ENCODE data around the gene OR13J1. TPM values are rescaled to one million over a fixed set of nuclear protein-coding genes. Genes with fewer than 3 reads are reported as not detected.
A peak's percentile ranks its signal among the peaks of the same experiment; 100 is the strongest.

The OR13J1 gene
- total RNA-seq, 2 donors from 2014 or later: not detected

GRCh38 chr9:35831040-35831439, 39.2 kb downstream of the OR13J1 start:
- WGBS, 2 donors: 62 to 84% methylated on average over 4 of the region's 4 CpGs
- intact Hi-C loops (cut with DNase I): no loop called here
- DNase-seq (no peak), ATAC-seq (no peak)
- H3K27me3 ChIP-seq: no peaks in the 10 kb centered on the region
- no peak overlapping the region for H3K4me3 ChIP-seq
- no peaks in the 10 kb centered on the region for H3K36me3 ChIP-seq (replicated peaks in 1 of 2; ENCODE audit: insufficient read depth in 1 of 2, low read depth in 2 of 2)
- H3K27ac ChIP-seq: no peak overlapping the region
- H3K9me3 ChIP-seq: no peaks in the 10 kb centered on the region
- TF ChIP-seq POLR2A (IDR thresholded peaks at IDR 0.05) (no peak), CTCF (IDR thresholded peaks at IDR 0.05) (no peak)
- H3K4me1 ChIP-seq: peaks cover 62% of the 10 kb centered on the region

DNA sequence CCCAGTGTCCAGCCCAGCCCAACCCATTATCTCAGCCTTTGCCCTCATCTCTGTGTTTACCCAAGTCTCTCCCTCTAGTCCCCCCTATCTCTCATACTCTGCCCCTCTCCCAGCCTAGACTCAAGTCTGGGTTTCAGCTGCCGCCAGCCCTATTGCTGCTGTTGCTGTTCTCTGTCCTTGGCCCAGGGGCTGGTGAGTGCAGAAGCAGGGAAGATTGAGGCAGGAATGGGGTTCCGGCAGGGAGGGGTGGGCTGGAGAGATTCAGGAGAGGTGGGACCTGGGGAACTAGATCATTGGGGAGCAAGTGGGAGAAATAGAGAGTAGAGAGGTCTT, 40.5 kb downstream of the OR13J1 start:
- no peak for TF ChIP-seq POLR2A (IDR thresholded peaks at IDR 0.05)
- TF ChIP-seq CTCF (IDR thresholded peaks at IDR 0.05): no peak
- no peak for DNase-seq
- WGBS, 2 donors: 28 to 33% methylated on average over 2 of the region's 2 CpGs

GRCh38 chr9:35829084-35829763, 41.0 kb downstream of the OR13J1 start, which contains the start of gene TMEM8B:
Gene TMEM8B (plus strand): TSS chr9:35829228. CDS start chr9:35829448, 220 bp downstream.
- Histone ChIP-seq H3K36me3 (replicated peaks in 1 of 2; ENCODE audit: insufficient read depth in 1 of 2, low read depth in 2 of 2) (no peaks in the 10 kb centered on the region), H3K9me3 (no peaks in the 10 kb centered on the region), H3K27me3 (no peaks in the 10 kb centered on the region), H3K27ac (peak within 1 kb of the TSS; percentile 83 to 96 (median 92)), H3K4me3 (peak within 1 kb of the TSS; percentile 53 to 85), H3K4me1 (peaks cover 45% of the 10 kb centered on the region)
- ATAC-seq (peak; percentile 90), DNase-seq (peak; percentile 96 to 100 (median 98))
- intact Hi-C loops (cut with DNase I): no loop called here
- TF ChIP-seq CTCF (IDR thresholded peaks at IDR 0.05) (no peak), POLR2A (IDR thresholded peaks at IDR 0.05) (peak in 1 of 3 donors; percentile 56)
- 1 to 2% methylated on average over 4 to 46 of the region's 53 CpGs for WGBS, 2 donors

More for the DNA sequence above, 40.5 kb downstream of the OR13J1 start:
- ATAC-seq: no peak
- H3K4me1 ChIP-seq: peaks cover 50% of the 10 kb centered on the region
- intact Hi-C loops (cut with DNase I): no loop called here
- peak overlapping the region; percentile 83 to 96 (median 92) for H3K27ac ChIP-seq
- H3K27me3 ChIP-seq: no peaks in the 10 kb centered on the region
- peak overlapping the region; percentile 53 to 85 for H3K4me3 ChIP-seq
- no peaks in the 10 kb centered on the region for H3K9me3 ChIP-seq
- no peaks in the 10 kb centered on the region for H3K36me3 ChIP-seq (replicated peaks in 1 of 2; ENCODE audit: insufficient read depth in 1 of 2, low read depth in 2 of 2)

GRCh38 chr9:35828716-35829083, 41.5 kb downstream of the OR13J1 start, which contains the start of gene FAM221B:
Gene FAM221B (minus strand): TSS chr9:35828732. CDS start chr9:35826161, 2,571 bp downstream.
- 0 to 2% methylated on average over 6 to 21 of the region's 21 CpGs for WGBS, 2 donors
- H3K27me3 ChIP-seq: no peaks in the 10 kb centered on the region
- peaks cover 39% of the 10 kb centered on the region for H3K4me1 ChIP-seq
- no peaks in the 10 kb centered on the region for H3K36me3 ChIP-seq (replicated peaks in 1 of 2; ENCODE audit: insufficient read depth in 1 of 2, low read depth in 2 of 2)
- H3K27ac ChIP-seq: peak within 1 kb of the TSS; percentile 83 to 96 (median 92)
- H3K9me3 ChIP-seq: no peaks in the 10 kb centered on the region
- peak within 1 kb of the TSS; percentile 53 to 85 for H3K4me3 ChIP-seq
- DNase-seq: peak; percentile 34 to 52 (median 41)
- no peak for TF ChIP-seq CTCF (IDR thresholded peaks at IDR 0.05)
- TF ChIP-seq POLR2A (IDR thresholded peaks at IDR 0.05): peak in 1 of 3 donors; percentile 34
- no peak for ATAC-seq
- intact Hi-C loops (cut with DNase I): no loop called here

- no peak for TF ChIP-seq POLR2A (IDR thresholded peaks at IDR 0.05)
- no peaks in the 10 kb centered on the region for H3K9me3 ChIP-seq
- no peak overlapping the region for H3K27ac ChIP-seq
- peaks cover 27% of the 10 kb centered on the region for H3K4me1 ChIP-seq
- no peak overlapping the region for H3K4me3 ChIP-seq
- no peaks in the 10 kb centered on the region for H3K27me3 ChIP-seq
- DNase-seq (no peak), ATAC-seq (no peak)
- no peaks in the 10 kb centered on the region for H3K36me3 ChIP-seq (replicated peaks in 1 of 2; ENCODE audit: insufficient read depth in 1 of 2, low read depth in 2 of 2)
- intact Hi-C loops (cut with DNase I): no loop called here
- 80 to 82% methylated on average over 3 of the region's 3 CpGs for WGBS, 2 donors
Measured at GRCh38 chr9:35827486-35827885, 42.7 kb downstream of the OR13J1 start.

Measured in body of pancreas (tissue), 4 donors.